SIG-M5 (cell line): ENCODE data around the gene GABRE.
"Not testable (repeated sequence)": the region's sequence is repeated elsewhere in the genome, so short reads cannot be mapped to it uniquely, and the experiment has no call there.

Experiments
- DNase-seq: peaks from one replicate; lab custom pipeline; 2025; lab: John Stamatoyannopoulos, UW

The GABRE gene

GRCh38 chrX:151970027-151970426 lies 4.4 kb downstream of the GABRE start:
- no peak for DNase-seq

DNA sequence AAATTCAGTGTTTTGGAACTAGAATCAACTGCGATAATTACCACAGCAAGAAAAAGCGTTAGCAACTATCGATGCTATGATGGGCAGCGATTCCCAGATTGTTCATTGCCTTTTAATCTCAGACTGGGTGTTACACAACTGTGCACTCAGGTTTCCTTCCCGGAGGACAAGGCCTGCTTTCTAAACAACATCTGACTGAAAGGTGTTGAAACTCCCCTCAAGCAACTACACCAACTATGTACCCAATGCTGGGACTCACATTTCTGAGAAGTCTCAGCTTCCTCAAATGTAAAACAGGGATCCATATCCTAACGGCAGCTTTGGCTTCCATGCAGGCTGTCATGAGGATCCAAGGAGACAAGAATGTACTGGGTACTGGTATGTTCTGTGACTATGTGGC lies 8.2 kb downstream of the GABRE start:
- DNase-seq, result no peak

DNA sequence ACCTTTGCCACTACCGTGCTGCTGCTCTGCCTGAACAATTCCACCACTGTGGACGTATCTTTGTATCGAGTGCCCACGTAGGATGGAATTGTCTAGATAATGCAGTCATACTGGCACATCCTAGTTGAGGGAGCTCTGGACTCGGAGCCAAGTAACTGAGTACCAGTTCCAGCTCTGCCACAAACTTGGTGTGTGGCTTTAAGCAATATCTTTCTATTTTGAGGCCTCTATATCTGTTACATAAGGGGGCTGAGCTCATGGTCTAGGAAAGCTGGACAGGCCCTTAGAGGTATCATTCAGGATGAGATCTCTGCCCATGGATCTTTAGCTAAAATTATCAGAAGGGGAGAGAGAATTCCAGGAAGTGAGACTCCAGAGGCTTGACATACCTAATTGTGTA lies 12.4 kb downstream of the GABRE start:
- no peak for DNase-seq

DNA sequence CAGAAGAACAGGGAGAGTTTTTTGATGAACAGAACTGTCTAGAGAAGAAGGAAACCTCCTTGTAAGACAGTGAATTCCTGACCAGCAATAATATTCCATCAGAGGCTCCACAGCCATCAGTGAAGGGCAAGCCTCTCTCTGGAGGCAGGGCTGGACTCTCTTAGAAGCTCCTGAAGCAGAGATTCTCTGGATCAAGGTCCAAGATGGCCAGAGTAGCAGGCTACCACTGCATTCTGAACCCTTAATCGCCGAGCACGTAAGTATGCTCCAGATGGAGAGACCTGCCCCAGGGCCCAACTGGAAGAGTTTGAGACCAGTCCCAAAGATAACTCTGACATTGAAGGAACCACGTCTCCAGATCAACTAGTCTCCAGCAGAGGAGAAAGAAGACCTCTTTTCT lies 16.4 kb downstream of the GABRE start:
- no peak for DNase-seq

DNA sequence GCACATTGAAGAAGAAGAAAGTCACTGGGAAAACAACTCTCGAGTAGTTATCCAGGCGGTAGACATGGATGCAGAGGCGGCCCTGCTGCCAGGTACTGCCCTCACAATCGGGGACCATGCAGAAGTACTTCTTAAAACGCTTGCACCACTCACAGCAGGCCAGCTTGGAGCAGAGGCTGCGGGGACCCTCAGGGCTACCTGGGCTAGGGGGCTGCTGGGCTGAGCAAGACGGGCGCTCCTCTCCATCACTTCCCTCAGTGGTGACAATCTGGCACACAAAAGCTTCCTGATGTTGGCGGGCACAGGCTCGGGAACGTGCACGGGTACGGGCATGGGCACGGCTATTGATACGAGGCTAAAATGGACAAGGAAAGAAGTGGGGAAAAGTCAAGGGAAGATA lies 19.7 kb downstream of the GABRE start:
- no peak for DNase-seq

DNA sequence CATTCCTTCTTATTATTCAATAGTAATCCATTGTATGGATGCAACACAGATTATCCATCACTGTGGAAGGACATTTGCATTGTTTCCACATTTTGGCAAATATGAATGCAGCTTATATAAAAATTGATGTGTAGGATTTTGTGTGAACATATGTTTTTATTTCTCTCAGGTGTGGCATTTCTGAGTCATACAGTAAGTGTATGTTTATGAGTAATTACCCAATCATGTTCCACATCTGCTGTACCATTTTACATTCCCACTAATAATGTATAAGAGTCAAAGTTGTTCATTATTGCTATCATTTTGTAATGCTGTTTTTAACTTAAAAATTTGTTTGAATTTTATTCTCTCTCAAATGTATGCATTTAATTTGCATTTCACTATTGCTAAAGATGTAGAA lies 36.3 kb downstream of the GABRE start:
- DNase-seq, result no peak

GRCh38 chrX:151935358-151935757 lies 39.1 kb downstream of the GABRE start:
- DNase-seq, result no peak

- no peak for DNase-seq
These were observed 45.4 kb downstream of the GABRE start for GRCh38 chrX:151929126-151929525.

DNA sequence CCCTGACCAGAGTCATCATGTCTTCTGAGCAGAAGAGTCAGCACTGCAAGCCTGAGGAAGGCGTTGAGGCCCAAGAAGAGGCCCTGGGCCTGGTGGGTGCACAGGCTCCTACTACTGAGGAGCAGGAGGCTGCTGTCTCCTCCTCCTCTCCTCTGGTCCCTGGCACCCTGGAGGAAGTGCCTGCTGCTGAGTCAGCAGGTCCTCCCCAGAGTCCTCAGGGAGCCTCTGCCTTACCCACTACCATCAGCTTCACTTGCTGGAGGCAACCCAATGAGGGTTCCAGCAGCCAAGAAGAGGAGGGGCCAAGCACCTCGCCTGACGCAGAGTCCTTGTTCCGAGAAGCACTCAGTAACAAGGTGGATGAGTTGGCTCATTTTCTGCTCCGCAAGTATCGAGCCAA lies 50.8 kb downstream of the GABRE start:
- DNase-seq, result no peak

DNA sequence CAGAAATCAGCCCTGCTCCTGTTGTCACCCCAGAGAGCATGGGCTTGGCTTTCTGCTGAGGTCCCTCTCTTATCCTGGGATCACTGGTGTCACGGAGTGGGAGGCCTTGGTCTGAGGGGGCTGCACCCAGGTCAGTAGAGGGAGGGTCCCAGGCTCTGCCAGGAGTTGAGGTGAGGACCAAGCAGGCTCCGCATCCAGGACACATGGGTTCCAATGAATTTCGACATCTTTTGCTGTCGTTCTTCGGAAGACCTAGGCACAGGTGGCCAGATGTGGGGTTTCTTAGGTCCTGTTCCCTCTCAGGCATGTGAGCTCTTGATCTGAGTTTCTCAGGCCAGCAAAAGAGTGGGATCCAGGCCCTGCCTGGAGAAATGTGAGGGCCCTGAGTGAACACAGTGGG lies 51.8 kb downstream of the GABRE start:
- DNase-seq, result no peak

GRCh38 chrX:151921866-151922265 lies 52.6 kb downstream of the GABRE start:
- no peak for DNase-seq

DNA sequence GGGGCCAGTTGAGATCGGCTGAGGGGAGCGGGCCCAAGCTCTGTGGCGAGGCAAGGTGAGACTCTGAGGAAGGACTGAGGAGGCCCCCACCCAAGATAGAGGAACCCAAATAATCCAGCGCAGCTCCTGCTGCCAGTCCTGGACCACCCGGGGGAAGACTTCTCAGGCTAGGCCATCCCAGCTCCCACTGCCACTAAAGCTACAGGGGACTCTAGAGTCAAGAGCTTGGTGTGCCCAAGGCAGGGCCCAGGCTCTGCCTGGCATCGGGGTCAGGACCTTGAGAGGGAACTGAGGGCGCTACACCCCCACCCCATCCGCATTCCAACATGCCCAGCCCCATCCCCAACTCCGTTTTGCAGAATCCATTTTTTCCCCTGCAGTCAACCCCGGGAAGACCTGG lies 53.2 kb downstream of the GABRE start:
- no peak for DNase-seq

GRCh38 chrX:151920530-151920929 lies 53.9 kb downstream of the GABRE start:
- DNase-seq, result no peak

GRCh38 chrX:151920101-151920500 lies 54.4 kb downstream of the GABRE start:
- DNase-seq, result no peak

DNA sequence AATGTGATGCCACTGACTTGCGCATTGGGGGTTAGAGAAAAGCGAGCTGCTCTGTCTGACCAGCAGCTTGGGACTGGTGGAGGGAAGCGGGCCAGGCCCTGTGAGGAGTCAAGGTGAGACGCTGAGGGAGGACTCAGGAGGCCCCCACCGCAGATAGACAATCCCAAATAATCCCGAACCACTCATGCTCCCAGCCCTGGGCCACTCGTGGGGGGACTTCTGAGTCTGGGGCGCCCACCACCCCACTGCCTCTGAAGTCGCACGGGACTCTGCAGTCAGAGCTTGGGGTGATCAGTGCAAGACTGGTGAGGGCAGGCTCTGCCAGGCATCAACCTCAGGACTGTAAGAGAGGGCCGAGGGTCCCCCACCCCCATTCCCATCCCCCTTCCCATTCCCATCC lies 54.9 kb downstream of the GABRE start:
- DNase-seq, result no peak

- not testable (repeated sequence) for DNase-seq
These were observed 55.7 kb downstream of the GABRE start for GRCh38 chrX:151918736-151919135.

DNA sequence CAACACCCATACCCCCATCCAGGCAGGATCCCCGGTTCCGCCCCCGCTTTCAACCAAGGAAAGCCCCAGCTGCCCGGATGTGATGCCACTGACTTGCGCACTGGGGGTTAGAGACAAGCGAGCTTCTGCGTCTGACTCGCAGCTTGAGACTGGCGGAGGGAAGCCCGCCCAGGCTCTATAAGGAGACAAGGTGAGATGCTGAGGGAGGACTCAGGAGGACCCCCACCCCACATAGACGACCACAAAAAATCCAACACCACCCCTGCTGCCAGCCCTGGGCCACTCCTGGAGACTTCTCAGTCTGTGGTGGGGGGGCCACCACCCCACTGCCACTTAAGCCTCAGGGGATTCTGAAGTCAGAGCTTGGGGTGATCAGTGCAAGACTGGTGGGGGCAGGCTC lies 61.7 kb downstream of the GABRE start, which contains the start of gene MAGEA4:
TSS of gene MAGEA4 (plus strand) at position 110 of the 400 bp plus-strand sequence. CDS start 10,776 bp downstream, outside the sequence.
- no peak for DNase-seq

DNA sequence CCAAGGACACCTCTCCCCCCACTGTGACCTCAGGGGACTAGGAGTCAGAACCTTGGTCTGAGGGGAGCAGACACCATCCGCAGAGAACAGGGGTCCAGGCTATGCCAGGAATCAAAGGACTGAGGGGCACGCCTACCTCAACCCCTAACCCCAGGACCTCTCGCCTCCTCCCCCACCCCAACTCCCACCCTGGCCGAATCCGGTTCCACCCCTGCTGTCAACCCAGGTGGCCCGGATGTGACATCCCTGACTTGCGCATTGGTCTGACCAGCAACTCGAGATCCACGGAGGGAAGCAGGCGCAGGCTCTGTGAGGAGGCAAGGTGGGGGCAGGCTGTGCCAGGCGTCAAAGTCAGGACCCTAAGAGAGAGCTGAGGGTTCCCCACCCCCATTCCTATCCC lies 62.3 kb downstream of the GABRE start:
- DNase-seq, result no peak

- DNase-seq, result no peak
These were observed 69.5 kb downstream of the GABRE start for GRCh38 chrX:151904989-151905388.
